ENCODE data around the gene RMP24.

DNA sequence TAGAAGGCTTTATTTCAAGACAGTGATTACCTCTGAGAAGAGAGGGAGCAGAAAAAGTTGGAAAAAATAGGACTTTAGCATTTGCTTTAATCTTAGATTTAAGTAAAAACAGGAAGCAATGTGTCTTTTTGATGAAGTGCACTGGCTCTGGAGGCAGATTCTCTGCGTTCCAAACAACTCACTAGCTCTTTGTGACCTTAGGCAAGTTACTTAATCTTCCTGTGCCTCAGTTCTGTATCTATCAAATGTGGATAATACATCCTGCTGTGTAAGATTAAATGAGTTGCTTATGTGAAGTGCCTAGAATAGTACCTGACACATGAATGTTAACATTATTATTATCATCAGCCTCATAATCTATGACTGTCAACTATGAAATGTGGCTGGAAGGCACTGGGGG lies 52.5 kb downstream of the RMP24 start:
- no peak for TF ChIP-seq PBX3 (CRISPR knock-in tag; IDR thresholded peaks at IDR 0.05; ENCODE audit: borderline replicate concordance)
- TF ChIP-seq ZBTB2 (CRISPR knock-in tag; IDR thresholded peaks at IDR 0.05; ENCODE audit: low read depth), result no peak
- TF ChIP-seq, protein P1, sequence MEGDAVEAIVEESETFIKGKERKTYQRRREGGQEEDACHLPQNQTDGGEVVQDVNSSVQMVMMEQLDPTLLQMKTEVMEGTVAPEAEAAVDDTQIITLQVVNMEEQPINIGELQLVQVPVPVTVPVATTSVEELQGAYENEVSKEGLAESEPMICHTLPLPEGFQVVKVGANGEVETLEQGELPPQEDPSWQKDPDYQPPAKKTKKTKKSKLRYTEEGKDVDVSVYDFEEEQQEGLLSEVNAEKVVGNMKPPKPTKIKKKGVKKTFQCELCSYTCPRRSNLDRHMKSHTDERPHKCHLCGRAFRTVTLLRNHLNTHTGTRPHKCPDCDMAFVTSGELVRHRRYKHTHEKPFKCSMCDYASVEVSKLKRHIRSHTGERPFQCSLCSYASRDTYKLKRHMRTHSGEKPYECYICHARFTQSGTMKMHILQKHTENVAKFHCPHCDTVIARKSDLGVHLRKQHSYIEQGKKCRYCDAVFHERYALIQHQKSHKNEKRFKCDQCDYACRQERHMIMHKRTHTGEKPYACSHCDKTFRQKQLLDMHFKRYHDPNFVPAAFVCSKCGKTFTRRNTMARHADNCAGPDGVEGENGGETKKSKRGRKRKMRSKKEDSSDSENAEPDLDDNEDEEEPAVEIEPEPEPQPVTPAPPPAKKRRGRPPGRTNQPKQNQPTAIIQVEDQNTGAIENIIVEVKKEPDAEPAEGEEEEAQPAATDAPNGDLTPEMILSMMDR (CRISPR knock-in tag; IDR thresholded peaks at IDR 0.05), result no peak
- no peak for TF ChIP-seq JUN (CRISPR knock-in tag; IDR thresholded peaks at IDR 0.05)
- no peak for TF ChIP-seq ZNF235 (CRISPR knock-in tag; IDR thresholded peaks at IDR 0.05; ENCODE audit: borderline replicate concordance)
- TF ChIP-seq BRD4 (CRISPR knock-in tag; IDR thresholded peaks at IDR 0.05), result no peak
- TF ChIP-seq YY1 (IDR thresholded peaks at IDR 0.05; ENCODE audit: insufficient read depth, insufficient replicate concordance, low read depth, low read length), result no peak
